Glomerular endothelial cell (primary cell): Measurements from ENCODE around the gene HOXB4. TPM values are rescaled to one million over a fixed set of nuclear protein-coding genes. Genes with fewer than 3 reads are reported as not detected.
"Not testable (repeated sequence)": the region's sequence is repeated elsewhere in the genome, so short reads cannot be mapped to it uniquely, and the experiment has no call there.

Experiments used
- DNase-seq: peaks from one replicate; pipeline ENCODE4 v3.0.0-alpha.2; 2011; ENCODE audit warnings: low read depth, low spot score; ENCODE audit errors: extremely low read depth
- total RNA-seq: library from RNA; depleted of rRNA; stranded (reverse); fragments of >200 nt; gene quantifications from 2 replicates; pipeline ENCODE4 v1.2.3, GENCODE V29; 2015

The HOXB4 gene
- total RNA-seq, 1 donor from 2014 or later = 10.3 TPM

- not testable (repeated sequence) for DNase-seq
Observed at GRCh38 chr17:48535793-48536559, 42.2 kb downstream of the HOXB4 start.

GRCh38 chr17:48532261-48532660 is 45.9 kb downstream of the HOXB4 start:
- no peak for DNase-seq

- DNase-seq = no peak
Observed at GRCh38 chr17:48530887-48531272, 47.3 kb downstream of the HOXB4 start, which contains the start of gene HOXB1. Gene HOXB1, minus strand, starts transcription at chr17:48531011. Its CDS starts 107 bp downstream, at chr17:48530904.

GRCh38 chr17:48530208-48530886 is 47.8 kb downstream of the HOXB4 start:
- DNase-seq = no peak

- no peak for DNase-seq
Observed at GRCh38 chr17:48529683-48530009, 48.5 kb downstream of the HOXB4 start.

- no peak for DNase-seq
Observed at GRCh38 chr17:48528936-48529682, 49.0 kb downstream of the HOXB4 start.

GRCh38 chr17:48528153-48528935 is 49.8 kb downstream of the HOXB4 start:
- no peak for DNase-seq

- DNase-seq = no peak
Observed at GRCh38 chr17:48527547-48527932, 50.6 kb downstream of the HOXB4 start.

GRCh38 chr17:48526608-48527546 is 51.3 kb downstream of the HOXB4 start:
- no peak for DNase-seq

Other genes starting within 250 kb of the HOXB4 start
- 0.58 and 0.99 TPM in 2 replicates for gene SKAP1, start 148.1 kb downstream of the HOXB4 start, total RNA-seq
- gene HOXB1, start 47.3 kb downstream of the HOXB4 start, total RNA-seq = not detected in 2 replicates
- 16.6 and 39.7 TPM in 2 replicates for gene HOXB2, start 33.2 kb downstream of the HOXB4 start, total RNA-seq
- 17.7 and 48.0 TPM in 2 replicates for gene HOXB3, start 11.9 kb upstream of the HOXB4 start, total RNA-seq
- 2.4 and 7.4 TPM in 2 replicates for gene HOXB5, start 15.4 kb upstream of the HOXB4 start, total RNA-seq
- 48.2 and 51.0 TPM in 2 replicates for gene HOXB6, start 26.6 kb upstream of the HOXB4 start, total RNA-seq
- gene HOXB7, start 32.7 kb upstream of the HOXB4 start, total RNA-seq = 39.4 and 44.7 TPM in 2 replicates
- 27.0 and 31.7 TPM in 2 replicates for gene HOXB8, start 36.9 kb upstream of the HOXB4 start, total RNA-seq
- gene HOXB9, start 48.0 kb upstream of the HOXB4 start, total RNA-seq = 14.5 and 16.7 TPM in 2 replicates
- gene PRAC1, start 144.2 kb upstream of the HOXB4 start, total RNA-seq = not detected in 2 replicates
- gene PRAC2, start 144.8 kb upstream of the HOXB4 start, total RNA-seq = not detected in 2 replicates
- not detected in 2 replicates for gene HOXB13, start 150.4 kb upstream of the HOXB4 start, total RNA-seq
- not detected in 2 replicates for gene TTLL6, start 238.9 kb upstream of the HOXB4 start, total RNA-seq